Stimulated activated CD4-positive, alpha-beta T cell treated with anti-CD3 and anti-CD28 coated beads, Interleukin-15, amount 100 ng/mL, for 24 hours (primary cell): ENCODE measurements around the gene AFAP1.

Experiments used
- DNase-seq: peaks from one replicate; pipeline ENCODE4 v3.0.0-alpha.2; 2020

AFAP1 gene

GRCh38 chr4:7838136-7838782, 101.4 kb downstream of the AFAP1 start:
- no peak for DNase-seq

- DNase-seq: no peak
Observed at GRCh38 chr4:7837597-7838135, 102.0 kb downstream of the AFAP1 start.

DNA sequence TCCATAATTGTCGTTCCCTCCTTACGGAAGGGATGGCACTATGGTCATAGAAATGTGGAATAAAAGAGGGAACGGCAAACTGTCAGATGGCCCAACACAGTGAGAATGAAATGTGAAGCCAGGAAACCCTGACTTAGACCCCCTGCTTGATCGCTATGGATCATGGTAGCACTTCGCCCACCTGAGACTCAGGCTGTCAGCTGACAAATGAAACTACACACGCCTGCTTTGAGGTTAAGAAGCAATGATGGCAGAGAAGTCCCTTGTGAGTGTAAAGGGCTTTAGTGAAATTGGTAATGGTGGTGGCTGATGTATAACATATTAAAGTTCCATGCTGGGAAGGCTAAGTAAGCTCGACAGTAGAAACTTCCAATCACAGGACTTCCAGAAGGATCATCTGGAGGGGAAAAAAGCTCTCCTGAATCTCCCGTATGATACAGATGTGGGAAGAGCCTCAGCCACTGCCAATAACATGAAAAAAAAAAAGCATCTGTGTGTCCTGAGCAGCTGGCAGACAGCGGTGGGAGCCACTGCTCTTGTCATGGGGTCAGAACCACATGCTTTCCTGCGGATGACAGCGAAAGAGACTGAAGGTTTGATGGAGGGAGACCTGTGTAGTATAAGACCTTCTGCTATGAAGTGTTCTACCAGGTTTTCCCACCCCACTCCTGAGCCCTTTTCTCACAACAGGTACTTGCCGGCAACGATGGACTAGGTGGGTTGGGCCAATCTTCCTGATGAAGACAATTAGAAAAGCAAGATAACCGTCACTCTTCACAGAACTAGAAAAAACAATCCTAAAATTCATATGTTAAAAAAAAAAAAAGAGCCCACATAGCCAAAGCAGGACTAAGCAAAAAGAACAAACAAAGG, 107.6 kb downstream of the AFAP1 start:
- no peak for DNase-seq

DNA sequence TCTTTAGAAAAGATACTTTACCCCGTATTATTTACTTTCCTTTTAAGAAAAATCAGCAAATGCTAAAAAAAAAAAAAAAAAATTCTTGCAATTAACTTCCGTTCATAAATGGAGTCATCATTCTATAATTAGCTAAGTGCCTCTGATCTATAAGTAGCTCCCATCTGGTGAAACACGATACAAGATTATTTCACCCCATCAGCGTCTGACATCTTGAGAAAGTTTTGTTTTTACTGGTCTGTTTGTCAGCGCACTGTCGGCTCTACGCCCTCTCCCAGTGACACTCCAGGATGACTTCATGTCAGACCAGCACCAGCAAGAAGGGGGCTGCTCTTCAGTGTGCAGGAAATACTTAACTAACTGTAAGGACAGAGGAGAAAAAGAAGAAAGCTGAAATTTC, 108.3 kb downstream of the AFAP1 start:
- DNase-seq: peak; percentile 53

- DNase-seq: no peak
Observed at GRCh38 chr4:7830747-7831146, 108.9 kb downstream of the AFAP1 start.

GRCh38 chr4:7829652-7830580, 109.7 kb downstream of the AFAP1 start:
- DNase-seq: no peak

- no peak for DNase-seq
Observed at GRCh38 chr4:7828793-7829301, 110.8 kb downstream of the AFAP1 start.

DNA sequence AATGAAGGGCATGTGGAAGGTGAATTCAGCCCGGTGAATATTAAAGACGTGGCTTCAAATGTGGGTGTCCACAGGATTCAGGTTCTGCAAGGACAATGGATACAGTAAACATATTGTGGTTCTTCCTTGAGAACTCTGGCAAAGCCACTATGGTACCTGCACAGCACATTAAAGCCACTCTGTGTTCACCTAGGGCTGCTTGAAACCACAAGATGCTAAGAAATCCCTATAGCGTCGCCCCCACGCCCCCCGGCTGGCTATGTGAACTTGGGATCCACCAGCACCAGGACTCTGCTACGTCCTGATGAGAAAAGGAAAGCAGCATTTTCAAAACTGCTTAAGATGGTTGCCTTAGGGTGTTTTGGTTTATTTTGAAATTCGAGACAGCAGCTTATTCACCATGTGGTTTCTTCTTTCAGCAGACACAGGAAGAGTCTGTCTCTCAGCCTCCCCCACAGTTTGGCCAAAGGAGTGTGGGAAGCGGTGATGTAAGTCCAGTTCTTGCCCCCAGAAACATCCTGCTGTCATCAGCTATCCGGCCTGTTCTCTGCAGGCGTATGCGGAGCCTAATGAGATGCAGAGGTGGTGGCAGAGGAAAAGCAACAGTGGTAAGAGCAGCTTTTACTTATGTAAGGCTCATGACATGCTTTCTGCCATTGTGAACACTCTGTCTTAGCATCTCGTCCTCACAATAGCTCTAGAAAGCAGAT, 111.5 kb downstream of the AFAP1 start:
- DNase-seq: peak; percentile 65

GRCh38 chr4:7827566-7827965, 112.1 kb downstream of the AFAP1 start:
- DNase-seq: no peak

DNA sequence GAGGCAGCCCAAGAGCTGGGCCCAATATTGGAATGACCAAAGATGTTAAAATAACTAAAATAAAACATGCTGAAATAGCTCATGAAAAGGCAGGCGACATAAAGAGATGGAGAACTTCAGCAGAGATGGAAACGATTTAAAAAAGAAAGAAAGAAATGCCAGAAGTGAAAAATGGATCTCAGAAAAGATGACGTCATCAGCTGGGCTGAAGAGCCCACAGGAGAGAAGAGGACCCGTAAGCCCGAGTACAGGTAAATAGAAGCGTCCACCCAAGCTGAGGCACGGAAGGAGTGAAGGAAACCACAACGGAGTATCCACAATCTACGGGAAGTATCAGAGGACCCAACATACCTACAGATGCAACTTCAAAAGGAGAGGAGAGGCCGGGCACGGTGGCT, 112.8 kb downstream of the AFAP1 start:
- no peak for DNase-seq

- no peak for DNase-seq
Observed at GRCh38 chr4:7826176-7826908, 113.3 kb downstream of the AFAP1 start.

GRCh38 chr4:7824218-7824617, 115.4 kb downstream of the AFAP1 start:
- no peak for DNase-seq

GRCh38 chr4:7823416-7823824, 116.2 kb downstream of the AFAP1 start:
- DNase-seq: no peak

GRCh38 chr4:7822877-7823276, 116.8 kb downstream of the AFAP1 start:
- DNase-seq: no peak

DNA sequence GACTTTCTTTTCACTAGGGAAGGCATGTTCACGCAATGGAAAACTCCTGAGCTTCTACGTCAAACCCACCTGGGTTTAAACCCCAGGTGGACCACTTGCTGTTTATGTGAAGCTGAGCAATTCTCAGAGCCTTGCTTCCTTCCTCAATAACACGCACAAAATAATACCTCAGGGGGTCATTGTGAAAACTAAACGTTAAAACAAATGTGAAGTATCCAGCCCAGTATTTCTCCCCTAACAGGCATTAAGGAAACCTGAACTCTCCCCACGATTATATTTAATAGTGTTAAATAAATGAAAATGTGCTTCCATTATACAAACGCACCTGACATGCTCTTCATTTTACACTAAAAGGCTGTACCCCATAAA, 117.5 kb downstream of the AFAP1 start:
- DNase-seq: no peak

- no peak for DNase-seq
Observed at GRCh38 chr4:7821245-7822136, 118.2 kb downstream of the AFAP1 start.

DNA sequence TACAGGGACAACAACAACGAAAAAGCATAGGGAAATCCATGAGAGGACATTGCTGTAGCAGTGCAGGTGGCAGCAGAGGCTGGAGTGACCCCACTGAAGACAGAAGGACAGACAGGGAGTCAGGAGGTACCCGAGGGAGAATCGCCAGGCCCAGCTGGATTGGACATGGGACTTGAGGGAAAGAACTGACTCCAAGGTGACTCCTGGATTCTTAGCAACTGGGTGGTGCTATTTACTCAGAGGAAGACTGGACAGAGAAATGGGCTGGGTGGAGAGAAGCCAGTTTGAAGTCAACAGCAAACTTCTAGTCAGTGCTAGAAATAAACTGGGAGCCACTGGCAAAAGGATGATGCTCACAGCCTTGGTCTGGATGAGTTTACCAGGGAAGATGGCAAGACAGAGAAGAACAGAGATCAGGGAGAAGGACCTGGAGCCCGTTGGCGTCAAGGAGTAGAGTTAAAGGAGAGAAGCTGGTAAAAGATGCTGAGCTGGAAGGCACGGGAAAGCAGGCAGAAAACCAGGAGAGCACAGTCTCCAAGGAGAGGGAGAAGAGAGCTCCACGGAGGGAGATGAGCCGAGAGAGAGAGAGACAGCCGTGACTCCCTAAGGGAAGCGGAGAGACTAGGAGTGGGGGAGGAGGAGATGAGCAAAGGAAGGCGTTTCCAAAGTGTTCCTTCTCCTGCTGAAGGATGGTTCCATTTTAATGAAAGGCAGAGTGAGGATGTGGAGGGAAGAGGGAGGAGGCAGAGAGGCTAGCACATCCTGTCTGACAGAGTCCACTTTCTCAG, 119.4 kb downstream of the AFAP1 start:
- no peak for DNase-seq

GRCh38 chr4:7819446-7819845, 120.2 kb downstream of the AFAP1 start:
- DNase-seq: no peak

- no peak for DNase-seq
Observed at GRCh38 chr4:7818399-7818911, 121.2 kb downstream of the AFAP1 start.
